PC-9 (cell line): ENCODE results near the gene TNRC6C. TPM values are rescaled to one million over a fixed set of nuclear protein-coding genes. Genes with fewer than 3 reads are reported as not detected.

Experiments
- BruUV-seq: library from RNA; stranded (reverse); fragments of 400-500 nt; replicated peaks from 2 replicates; lab custom pipeline; 2021; lab: Mats Ljungman, UMichigan
- CTCF ChIA-PET: fragments of 300-600 bp; sonication (Branson Sonifier 250); formaldehyde crosslinking; loops from one replicate; lab custom pipeline; 2022; ENCODE audit warnings: antibody characterized with exemption; lab: Charles Lee
- POLR2A ChIA-PET: fragments of 300-600 bp; sonication (Branson Sonifier 250); formaldehyde crosslinking; loops from one replicate; lab custom pipeline; 2022; ENCODE audit warnings: antibody characterized with exemption; ENCODE audit not compliant: unreplicated experiment; lab: Charles Lee
- DNase-seq, 2 experiments: peaks; one replicate each; pipeline versions ENCODE4 v3.0.0 to v3.0.0-alpha.2; 2015 to 2022; ENCODE audit warnings: mixed read lengths in 1 of 2
- H2AFZ ChIP-seq: fragments of 200-600 bp; sonication (generic); 2 replicates; pipeline ENCODE4 v1.8.1; 2017; ENCODE audit warnings: antibody characterized with exemption
- H3F3A ChIP-seq: fragments of 200-600 bp; sonication (generic); 2 replicates; pipeline ENCODE4 v1.8.1; 2017; ENCODE audit warnings: antibody characterized with exemption, mild to moderate bottlenecking, low read depth; ENCODE audit not compliant: insufficient read depth
- H3K27ac ChIP-seq: fragments of 200-600 bp; sonication (generic); 2 replicates; pipeline ENCODE4 v1.6.1; 2016; ENCODE audit warnings: mixed run types
- H3K27me3 ChIP-seq: fragments of 200-600 bp; sonication (generic); 2 replicates; pipeline ENCODE4 v1.6.1; 2016; ENCODE audit warnings: low read depth, mixed run types; ENCODE audit not compliant: insufficient read depth
- H3K36me3 ChIP-seq: fragments of 200-600 bp; sonication (generic); 2 replicates; pipeline ENCODE4 v1.6.1; 2016; ENCODE audit warnings: low read depth, mixed run types
- H3K4me1 ChIP-seq: fragments of 200-600 bp; sonication (generic); replicated peaks from 2 replicates; pipeline ENCODE4 v1.6.1; 2016; ENCODE audit warnings: mixed run types; ENCODE audit not compliant: insufficient read depth
- H3K4me2 ChIP-seq: fragments of 200-600 bp; sonication (generic); 2 replicates; pipeline ENCODE4 v1.6.1; 2017; ENCODE audit warnings: mixed run types
- H3K4me3 ChIP-seq: fragments of 200-600 bp; sonication (generic); 2 replicates; pipeline ENCODE4 v1.6.1; 2016; ENCODE audit warnings: mixed run types
- H3K79me2 ChIP-seq: fragments of 200-600 bp; sonication (generic); 2 replicates; pipeline ENCODE4 v1.6.1; 2017; ENCODE audit warnings: low read depth, mixed run types
- H3K9me2 ChIP-seq: fragments of 200-600 bp; sonication (generic); 2 replicates; pipeline ENCODE4 v1.8.1; 2017; ENCODE audit warnings: mild to moderate bottlenecking; ENCODE audit not compliant: insufficient read depth
- H3K9me3 ChIP-seq: fragments of 200-600 bp; sonication (generic); 2 replicates; pipeline ENCODE4 v1.8.1; 2016; ENCODE audit warnings: low read depth; ENCODE audit not compliant: insufficient read depth
- H4K20me1 ChIP-seq: fragments of 200-600 bp; sonication (generic); 2 replicates; pipeline ENCODE4 v1.8.1; 2017; ENCODE audit not compliant: insufficient read depth
- CTCF ChIP-seq: fragments of 200-600 bp; sonication (generic); conservative IDR thresholded peaks from 2 replicates; pipeline ENCODE4 v1.6.1; 2017; ENCODE audit warnings: mixed run types, antibody characterized with exemption, mild to moderate bottlenecking, moderate library complexity
- EZH2 ChIP-seq: fragments of 200-600 bp; sonication (generic); IDR thresholded peaks from 2 replicates; pipeline ENCODE4 v1.8.0; 2017; ENCODE audit warnings: antibody characterized with exemption, low read depth
- intact Hi-C: fragments of 100-400 bp; cut with micrococcal nuclease; formaldehyde crosslinking; loops from one replicate; pipeline ENCODE4 v1.10.0; 2022; ENCODE audit not compliant: unreplicated experiment
- total RNA-seq: library from RNA; stranded (reverse); gene quantifications from 2 replicates; pipeline ENCODE4 v1.2.3, GENCODE V29; 2021

TNRC6C gene
- total RNA-seq, 1 experiment from 2014 or later: 0.37 TPM

DNA sequence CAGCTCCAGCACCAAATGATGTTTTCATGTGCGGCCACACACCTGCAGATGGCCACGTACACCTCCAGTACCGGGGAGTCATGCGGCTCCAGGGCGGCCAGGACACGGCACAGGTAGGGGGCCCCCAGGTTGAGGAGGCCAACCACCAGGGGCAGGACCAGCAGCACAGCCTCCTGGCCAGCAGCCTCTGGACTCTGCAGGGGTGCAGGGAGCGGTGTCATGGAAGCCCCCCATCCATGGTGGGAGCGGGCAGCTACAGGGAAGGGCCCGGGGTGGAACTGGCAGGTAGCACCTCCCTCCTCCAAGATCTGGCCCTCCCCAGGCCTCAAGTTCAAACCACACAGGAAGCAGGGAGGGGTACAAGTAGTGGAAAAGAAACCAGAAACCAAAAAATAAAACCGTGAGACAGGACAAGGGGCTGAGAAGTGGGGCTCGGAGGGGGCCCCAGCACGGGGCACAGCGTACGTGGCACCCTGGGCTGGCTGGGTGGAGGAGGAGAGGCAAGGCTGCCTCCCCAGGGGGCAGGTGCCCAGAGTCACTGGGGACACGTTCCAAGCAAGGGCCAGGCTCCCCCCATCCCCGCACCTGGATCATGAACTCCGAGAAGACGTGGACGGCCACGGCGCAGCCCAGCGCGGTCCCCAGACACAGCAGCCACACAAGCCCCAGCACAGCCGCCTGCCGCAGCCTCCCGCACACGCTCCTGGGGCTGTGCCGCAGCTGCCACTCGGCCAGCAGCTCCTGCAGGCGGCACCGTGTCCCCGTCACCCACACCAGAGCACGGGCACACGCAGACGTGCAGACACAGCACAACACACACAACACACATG lies 162.7 kb downstream of the TNRC6C start:
- no peaks in the 10 kb centered on the region for H3K4me1 ChIP-seq
- no peaks in the 10 kb centered on the region for H3K9me2 ChIP-seq
- no TSS peak for BruUV-seq
- no peak for DNase-seq
- no peaks in the 10 kb centered on the region for H3K9me3 ChIP-seq
- intact Hi-C loops: no loop called here
- no peak overlapping the region for H3K4me2 ChIP-seq
- no peaks in the 10 kb centered on the region for H3F3A ChIP-seq
- no peaks in the 10 kb centered on the region for H3K79me2 ChIP-seq
- H2AFZ ChIP-seq: no peak overlapping the region
- CTCF ChIA-PET: no interaction called here
- POLR2A ChIA-PET: no interaction called here
- H3K36me3 ChIP-seq: no peaks in the 10 kb centered on the region
- H3K27ac ChIP-seq: no peak overlapping the region
- no peak overlapping the region for H3K4me3 ChIP-seq
- TF ChIP-seq EZH2 (no peak), CTCF (no peak)
- H4K20me1 ChIP-seq: no peaks in the 10 kb centered on the region
- no peaks in the 10 kb centered on the region for H3K27me3 ChIP-seq

- Histone ChIP-seq H4K20me1 (no peaks in the 10 kb centered on the region), H2AFZ (no peak overlapping the region), H3K79me2 (peaks cover 3% of the 10 kb centered on the region; the same call in 1 of the 2 replicates), H3K4me2 (no peak overlapping the region), H3K27ac (no peak overlapping the region), H3K4me1 (peaks cover 4% of the 10 kb centered on the region), H3K27me3 (no peaks in the 10 kb centered on the region), H3F3A (no peaks in the 10 kb centered on the region), H3K9me2 (no peaks in the 10 kb centered on the region), H3K9me3 (no peaks in the 10 kb centered on the region), H3K36me3 (no peaks in the 10 kb centered on the region), H3K4me3 (no peak overlapping the region)
- CTCF ChIA-PET: no interaction called here
- no peak for TF ChIP-seq CTCF
- TF ChIP-seq EZH2: no peak
- no peak for DNase-seq
- POLR2A ChIA-PET: no interaction called here
- intact Hi-C loops: no loop called here
- no TSS peak for BruUV-seq
Observed at GRCh38 chr17:78121801-78122215, 163.3 kb downstream of the TNRC6C start.

DNA sequence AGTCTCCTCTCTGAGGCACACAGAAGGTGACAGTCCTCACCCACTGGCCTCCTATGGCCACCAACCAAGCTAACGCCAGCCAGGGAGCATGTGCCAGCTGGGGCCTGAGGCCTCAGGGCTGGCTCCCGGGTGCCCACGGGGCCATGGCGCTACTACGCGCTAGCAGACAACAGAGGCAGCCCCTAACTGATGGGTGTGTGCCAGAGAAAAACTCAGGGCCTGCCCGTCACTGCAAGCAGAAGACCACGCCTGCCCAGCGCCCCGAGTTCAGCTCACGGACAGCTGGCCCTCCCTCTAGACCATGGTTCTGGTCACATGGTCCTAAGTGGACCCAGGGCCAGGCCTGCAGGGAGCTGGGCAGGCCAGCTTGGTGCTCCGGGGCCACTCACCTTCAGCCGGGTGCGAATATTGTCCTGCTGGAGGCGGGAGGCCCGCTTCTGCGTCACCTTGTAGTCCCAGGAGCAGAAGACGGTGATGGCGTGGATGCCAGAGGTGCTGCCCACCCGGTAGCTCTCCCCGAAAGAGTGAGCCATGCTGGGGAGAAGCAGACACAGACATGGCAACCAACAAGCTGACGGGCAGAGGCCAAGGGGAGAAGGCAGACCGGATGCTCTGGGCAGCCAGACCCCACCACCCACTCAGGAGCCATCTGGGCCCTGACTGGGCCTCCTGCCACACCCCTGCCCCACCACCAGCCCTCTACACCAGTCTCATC lies 163.9 kb downstream of the TNRC6C start:
- peaks cover 6% of the 10 kb centered on the region for H3K4me1 ChIP-seq
- no peak overlapping the region for H2AFZ ChIP-seq
- no peak for DNase-seq
- H3F3A ChIP-seq: no peaks in the 10 kb centered on the region
- TF ChIP-seq CTCF: no peak
- no peak for TF ChIP-seq EZH2
- H3K4me3 ChIP-seq: no peak overlapping the region
- intact Hi-C loops: no loop called here
- no peak overlapping the region for H3K4me2 ChIP-seq
- POLR2A ChIA-PET: no interaction called here
- H3K79me2 ChIP-seq: peaks cover 9% of the 10 kb centered on the region
- H3K27ac ChIP-seq: no peak overlapping the region
- BruUV-seq: no TSS peak
- H3K27me3 ChIP-seq: no peaks in the 10 kb centered on the region
- CTCF ChIA-PET: no interaction called here
- no peaks in the 10 kb centered on the region for H3K9me2 ChIP-seq
- H4K20me1 ChIP-seq: no peaks in the 10 kb centered on the region
- no peaks in the 10 kb centered on the region for H3K36me3 ChIP-seq
- no peaks in the 10 kb centered on the region for H3K9me3 ChIP-seq
